AG09309 (cell line): Measurements from ENCODE around the gene AKR7A2.

Experiments used
- DNase-seq: peaks from one replicate; pipeline ENCODE4 v3.0.0-alpha.2; 2010; ENCODE audit warnings: low read depth
- H3K4me3 ChIP-seq: 2 replicates; pipeline ENCODE4 v1.5.1; 2011; ENCODE audit warnings: mild to moderate bottlenecking, low read depth, low read length, moderate library complexity; ENCODE audit not compliant: control insufficient read depth
- CTCF ChIP-seq: IDR thresholded peaks from 2 replicates; pipeline ENCODE4 v1.5.1; 2011; ENCODE audit warnings: mild to moderate bottlenecking, low read depth, low read length, inconsistent platforms; ENCODE audit not compliant: insufficient read depth, control insufficient read depth; ENCODE audit errors: missing control alignments

Gene AKR7A2

GRCh38 chr1:19323987-19324664 is 12.2 kb upstream of the AKR7A2 start:
- no peak for DNase-seq
- H3K4me3 ChIP-seq = no peak overlapping the region
- TF ChIP-seq CTCF = no peak

- no peak for TF ChIP-seq CTCF
- no peak for DNase-seq
- no peak overlapping the region for H3K4me3 ChIP-seq
Measured at GRCh38 chr1:19322481-19322880, 10.5 kb upstream of the AKR7A2 start.

GRCh38 chr1:19321071-19321470 is 9.1 kb upstream of the AKR7A2 start:
- no peak overlapping the region for H3K4me3 ChIP-seq
- DNase-seq = no peak
- TF ChIP-seq CTCF = no peak

GRCh38 chr1:19319196-19319595 is 7.3 kb upstream of the AKR7A2 start:
- no peak overlapping the region for H3K4me3 ChIP-seq
- no peak for TF ChIP-seq CTCF
- no peak for DNase-seq

GRCh38 chr1:19317126-19317910 is 5.4 kb upstream of the AKR7A2 start:
- no peak overlapping the region for H3K4me3 ChIP-seq
- no peak for TF ChIP-seq CTCF
- DNase-seq = no peak

GRCh38 chr1:19315378-19316198 is 3.6 kb upstream of the AKR7A2 start:
- no peak overlapping the region for H3K4me3 ChIP-seq
- DNase-seq = no peak
- TF ChIP-seq CTCF = no peak
